GM23338 (cell line): Measurements from ENCODE around the gene PCGF2. TPM values are rescaled to one million over a fixed set of nuclear protein-coding genes. Genes with fewer than 3 reads are reported as not detected.

ENCODE experiments used
- ATAC-seq: fragments of 200-7000 bp; cut with Tn5 transposase; 3 replicates; pipeline ENCODE4 v1.9.1; 2020
- DNase-seq: peaks from one replicate; pipeline ENCODE4 v3.0.0-alpha.2; 2015; ENCODE audit warnings: low spot score
- H2AFZ ChIP-seq: fragments of 200-600 bp; sonication (generic); 2 replicates; pipeline ENCODE4 v1.8.0; 2016; ENCODE audit warnings: antibody characterized with exemption, mild to moderate bottlenecking, moderate library complexity
- H3F3A ChIP-seq: fragments of 200-600 bp; sonication (generic); replicated peaks from 2 replicates; pipeline ENCODE4 v1.8.0; 2017; ENCODE audit warnings: antibody characterized with exemption, mixed run types, low read depth
- H3K27ac ChIP-seq: fragments of 200-600 bp; sonication (generic); 2 replicates; pipeline ENCODE4 v1.6.1; 2016; ENCODE audit warnings: low read depth
- H3K27me3 ChIP-seq: fragments of 200-600 bp; sonication (generic); 2 replicates; pipeline ENCODE4 v1.8.0; 2016; ENCODE audit warnings: mild to moderate bottlenecking, mixed run types, moderate library complexity; ENCODE audit not compliant: insufficient read depth
- H3K36me3 ChIP-seq: fragments of 200-600 bp; sonication (generic); 2 replicates; pipeline ENCODE4 v1.8.0; 2016; ENCODE audit warnings: mild to moderate bottlenecking; ENCODE audit not compliant: insufficient read depth
- H3K4me1 ChIP-seq: fragments of 200-600 bp; sonication (generic); 2 replicates; pipeline ENCODE4 v1.8.0; 2016; ENCODE audit warnings: mild to moderate bottlenecking, moderate library complexity; ENCODE audit not compliant: insufficient read depth
- H3K4me2 ChIP-seq: fragments of 200-600 bp; sonication (generic); 2 replicates; pipeline ENCODE4 v1.7.1; 2017; ENCODE audit warnings: mixed run types
- H3K4me3 ChIP-seq: fragments of 200-600 bp; sonication (generic); 2 replicates; pipeline ENCODE4 v1.6.1; 2016; ENCODE audit warnings: mixed run types
- H3K79me2 ChIP-seq: fragments of 200-600 bp; sonication (generic); replicated peaks from 2 replicates; pipeline ENCODE4 v1.8.0; 2017; ENCODE audit warnings: mild to moderate bottlenecking; ENCODE audit not compliant: insufficient read depth
- H3K9me2 ChIP-seq: fragments of 200-600 bp; sonication (generic); 2 replicates; pipeline ENCODE4 v1.8.0; 2017; ENCODE audit not compliant: insufficient read depth
- H4K20me1 ChIP-seq: fragments of 200-600 bp; sonication (generic); replicated peaks from 2 replicates; pipeline ENCODE4 v1.8.0; 2017; ENCODE audit warnings: mild to moderate bottlenecking; ENCODE audit not compliant: insufficient read depth
- H3K27ac Mint-ChIP-seq: 2 replicates; pipeline ENCODE4 v1.8.0; 2020; ENCODE audit warnings: inconsistent platforms, mild to moderate bottlenecking, moderate library complexity, mixed read lengths
- H3K27me3 Mint-ChIP-seq: 3 replicates; pipeline ENCODE4 v1.8.0; 2022; ENCODE audit warnings: low read depth, mild to moderate bottlenecking, moderate library complexity, mixed read lengths, inconsistent platforms; ENCODE audit not compliant: insufficient read depth, poor library complexity
- H3K36me3 Mint-ChIP-seq: 3 replicates; pipeline ENCODE4 v1.8.0; 2021; ENCODE audit warnings: low read depth, mild to moderate bottlenecking, inconsistent platforms, moderate library complexity, mixed read lengths
- H3K4me1 Mint-ChIP-seq: 3 replicates; pipeline ENCODE4 v1.8.0; 2020; ENCODE audit warnings: mild to moderate bottlenecking, inconsistent platforms, mixed read lengths
- H3K4me3 Mint-ChIP-seq: 3 replicates; pipeline ENCODE4 v1.8.0; 2021; ENCODE audit warnings: moderate library complexity, mild to moderate bottlenecking, inconsistent platforms, mixed read lengths
- H3K9me3 Mint-ChIP-seq: 3 replicates; pipeline ENCODE4 v1.8.0; 2020; ENCODE audit warnings: moderate library complexity, mild to moderate bottlenecking, inconsistent platforms, mixed read lengths
- CREB1 ChIP-seq: fragments of 250-450 bp; sonication (Bioruptor Pico); IDR thresholded peaks from 2 replicates; pipeline ENCODE4 v1.5.0; 2020; ENCODE audit warnings: low read depth, mild to moderate bottlenecking, moderate library complexity
- ETS1 ChIP-seq: IDR thresholded peaks from 2 replicates; pipeline ENCODE4 v1.6.1; 2016; ENCODE audit warnings: antibody characterized with exemption
- JUNB ChIP-seq: IDR thresholded peaks from one replicate; pipeline ENCODE4 v1.6.1; 2016; ENCODE audit warnings: antibody characterized with exemption; ENCODE audit not compliant: unreplicated experiment
- NANOG ChIP-seq: IDR thresholded peaks from 2 replicates; pipeline ENCODE4 v1.6.1; 2016; ENCODE audit warnings: antibody characterized with exemption, borderline replicate concordance
- POLR2AphosphoS5 ChIP-seq: IDR thresholded peaks from 2 replicates; pipeline ENCODE4 v1.6.1; 2016; ENCODE audit warnings: antibody characterized with exemption, low read depth
- REST ChIP-seq: IDR thresholded peaks from one replicate; pipeline ENCODE4 v1.6.1; 2018; ENCODE audit warnings: antibody characterized with exemption; ENCODE audit not compliant: unreplicated experiment
- STAT1 ChIP-seq: IDR thresholded peaks from one replicate; pipeline ENCODE4 v1.6.1; 2016; ENCODE audit warnings: antibody characterized with exemption; ENCODE audit not compliant: unreplicated experiment
- ZNF114 ChIP-seq: fragments of 250-450 bp; sonication (Bioruptor Pico); IDR thresholded peaks from 2 replicates; pipeline ENCODE4 v1.5.0; 2020; ENCODE audit warnings: mild to moderate bottlenecking, moderate library complexity
- ZNF331 ChIP-seq: fragments of 250-450 bp; sonication (Bioruptor Pico); IDR thresholded peaks from 2 replicates; pipeline ENCODE4 v1.5.0; 2020; ENCODE audit warnings: low read depth, mild to moderate bottlenecking, moderate library complexity
- ZNF462 ChIP-seq: fragments of 250-450 bp; sonication (Bioruptor Pico); IDR thresholded peaks from 2 replicates; pipeline ENCODE4 v1.5.0; 2020; ENCODE audit warnings: mild to moderate bottlenecking, moderate library complexity
- polyA plus RNA-seq: library from polyadenylated mRNA; unstranded; fragments of >200 nt; fragmentation: Nextera tagmentation; extraction: Ambion mirVana; gene quantifications from 2 replicates; pipeline ENCODE4 v1.2.1, GENCODE V29; 2016
- total RNA-seq: library from RNA; depleted of rRNA; stranded (reverse); fragments of >200 nt; shearing (Covaris generic); gene quantifications from 2 replicates; pipeline ENCODE4 v1.2.3, GENCODE V29; 2014

Gene PCGF2
- total and polyA plus RNA-seq, 2 experiments from 2014 or later, result 21.1 to 51.9 TPM

GRCh38 chr17:38691154-38691553 is 57.0 kb downstream of the PCGF2 start:
- no peaks in the 10 kb centered on the region for H3K79me2 ChIP-seq
- Mint-ChIP-seq H3K27ac (no peak overlapping the region), H3K4me3 (no peak overlapping the region; the same call in 2 of the 3 replicates), H3K4me1 (peaks cover 13% of the 10 kb centered on the region), H3K36me3 (no peaks in the 10 kb centered on the region; the same call in 2 of the 3 replicates), H3K27me3 (peaks cover 15% of the 10 kb centered on the region), H3K9me3 (no peaks in the 10 kb centered on the region)
- TF ChIP-seq NANOG (no peak), POLR2AphosphoS5 (no peak), CREB1 (CRISPR knock-in tag) (no peak), STAT1 (no peak), ZNF331 (CRISPR knock-in tag) (no peak), ZNF114 (CRISPR knock-in tag) (no peak), REST (no peak), ETS1 (no peak), ZNF462 (no peak), JUNB (no peak)
- no peaks in the 10 kb centered on the region for H3F3A ChIP-seq
- H3K4me3 ChIP-seq, result no peak overlapping the region
- DNase-seq (no peak), ATAC-seq (no peak)
- H3K36me3 ChIP-seq, result no peaks in the 10 kb centered on the region
- H3K4me1 ChIP-seq, result no peaks in the 10 kb centered on the region
- no peak overlapping the region for H2AFZ ChIP-seq
- H3K27ac ChIP-seq, result no peak overlapping the region
- no peaks in the 10 kb centered on the region for H3K9me2 ChIP-seq
- H3K27me3 ChIP-seq, result no peaks in the 10 kb centered on the region
- no peaks in the 10 kb centered on the region for H4K20me1 ChIP-seq
- no peak overlapping the region for H3K4me2 ChIP-seq
